DMS79 treated with DMSO at 0.1 percent for 48 hours (cell line): ENCODE results near the gene RAB40A.
"Not testable (repeated sequence)": the region's sequence is repeated elsewhere in the genome, so short reads cannot be mapped to it uniquely, and the experiment has no call there.

Experiments used
- DNase-seq: peaks from one replicate; lab custom pipeline; 2025; lab: John Stamatoyannopoulos, UW

Gene RAB40A

DNA sequence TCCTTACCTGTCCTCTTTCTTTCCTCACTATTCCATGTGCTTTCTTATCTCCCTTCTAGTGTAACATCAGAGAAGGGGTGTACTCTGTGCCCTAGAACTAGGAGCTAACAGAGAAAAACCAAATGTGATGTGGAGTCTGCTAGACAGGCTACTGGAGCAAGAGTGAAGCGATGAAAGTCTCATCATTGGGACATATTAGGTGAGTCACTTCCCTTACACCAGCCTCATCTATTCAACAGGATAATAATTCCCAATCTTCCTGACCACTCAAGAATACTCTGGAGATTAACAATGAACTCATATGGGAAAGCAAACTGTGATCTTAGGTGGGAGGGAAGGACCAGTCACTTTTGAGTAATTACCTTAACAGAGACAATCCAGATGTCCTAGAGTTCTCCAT lies 58.1 kb downstream of the RAB40A start:
- no peak for DNase-seq

DNA sequence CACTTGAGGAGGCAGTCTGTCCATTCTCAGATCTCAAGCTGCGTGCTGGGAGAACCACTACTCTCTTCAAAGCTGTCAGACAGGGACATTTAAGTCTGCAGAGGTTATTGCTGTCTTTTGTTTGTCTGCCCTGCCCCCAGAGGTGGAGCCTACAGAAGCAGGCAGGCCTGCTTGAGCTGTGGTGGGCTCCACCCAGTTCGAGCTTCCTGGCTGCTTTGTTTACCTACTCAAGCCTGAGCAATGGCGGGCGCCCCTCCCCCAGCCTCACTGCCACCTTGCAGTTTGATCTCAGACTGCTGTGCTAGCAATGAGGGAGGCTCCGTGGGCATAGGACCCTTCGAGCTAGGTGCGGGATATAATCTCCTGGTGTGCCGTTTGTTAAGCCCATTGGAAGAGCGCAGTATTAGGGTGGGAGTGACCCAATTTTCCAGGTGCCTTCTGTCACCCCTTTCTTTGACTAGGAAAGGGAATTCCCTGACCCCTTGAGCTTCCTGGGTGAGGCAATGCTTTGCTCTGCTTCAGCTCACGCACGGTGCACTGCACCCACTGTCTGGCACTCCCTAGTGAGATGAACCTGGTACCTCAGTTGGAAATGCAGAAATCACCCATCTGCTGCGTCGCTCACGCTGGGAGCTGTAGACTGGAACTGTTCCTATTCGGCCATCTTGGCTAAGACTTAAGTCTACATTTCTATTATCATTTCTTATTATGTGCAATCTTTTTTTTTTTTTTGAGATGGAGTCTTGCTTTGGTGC lies 59.1 kb downstream of the RAB40A start:
- DNase-seq = not testable (repeated sequence)

DNA sequence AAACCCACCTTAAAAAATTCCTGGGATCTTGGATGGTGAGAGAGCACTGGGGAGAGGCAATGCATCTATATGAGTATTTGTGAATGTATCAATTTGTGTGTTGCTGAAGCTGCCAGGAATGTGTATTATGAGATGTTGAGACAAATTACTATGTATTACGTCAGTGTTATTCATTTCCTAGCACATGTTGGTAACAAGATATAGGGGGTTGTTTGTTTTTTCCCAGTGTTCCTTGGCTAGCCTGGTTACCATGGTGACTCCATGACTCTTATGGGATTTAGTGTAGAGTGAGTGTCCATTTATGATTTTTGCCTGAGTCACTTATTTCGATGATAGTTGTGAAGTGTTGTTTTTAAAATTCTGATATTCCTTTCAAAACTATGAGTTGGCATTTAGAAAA lies 65.6 kb downstream of the RAB40A start:
- no peak for DNase-seq
